GM23338 (cell line): ENCODE data around the gene TMEM163.

Experiments
- CTCF ChIP-seq, 2 experiments: fragments of 200-600 bp in 1 of 2; sonication (generic) in 1 of 2; conservative IDR thresholded peaks; 2 replicates each; pipeline versions ENCODE4 v1.5.1 to v1.6.1; 2016 to 2017; ENCODE audit warnings: antibody characterized with exemption in 2 of 2, low read depth in 2 of 2, mild to moderate bottlenecking in 2 of 2, moderate library complexity in 1 of 2
- EZH2 ChIP-seq: fragments of 200-600 bp; sonication (generic); IDR thresholded peaks from one replicate; pipeline ENCODE4 v1.8.0; 2017; ENCODE audit warnings: antibody characterized with exemption, mild to moderate bottlenecking, low read depth; ENCODE audit not compliant: unreplicated experiment
- EZH2phosphoT487 ChIP-seq: fragments of 200-600 bp; sonication (generic); IDR thresholded peaks from one replicate; pipeline ENCODE4 v1.8.1; 2018; ENCODE audit warnings: antibody characterized with exemption; ENCODE audit not compliant: unreplicated experiment
- JUNB ChIP-seq: IDR thresholded peaks from one replicate; pipeline ENCODE4 v1.6.1; 2016; ENCODE audit warnings: antibody characterized with exemption; ENCODE audit not compliant: unreplicated experiment
- POLR2AphosphoS5 ChIP-seq: IDR thresholded peaks from 2 replicates; pipeline ENCODE4 v1.6.1; 2016; ENCODE audit warnings: antibody characterized with exemption, low read depth
- REST ChIP-seq: IDR thresholded peaks from one replicate; pipeline ENCODE4 v1.6.1; 2018; ENCODE audit warnings: antibody characterized with exemption; ENCODE audit not compliant: unreplicated experiment
- STAT1 ChIP-seq: IDR thresholded peaks from one replicate; pipeline ENCODE4 v1.6.1; 2016; ENCODE audit warnings: antibody characterized with exemption; ENCODE audit not compliant: unreplicated experiment
- ZNF114 ChIP-seq: fragments of 250-450 bp; sonication (Bioruptor Pico); IDR thresholded peaks from 2 replicates; pipeline ENCODE4 v1.5.0; 2020; ENCODE audit warnings: mild to moderate bottlenecking, moderate library complexity

- TF ChIP-seq CTCF (conservative IDR thresholded peaks at IDR 0.05; ENCODE audit: low read depth in 2 of 2) (no peak), ZNF114 (CRISPR knock-in tag) (no peak), POLR2AphosphoS5 (no peak), EZH2 (no peak), JUNB (no peak), REST (no peak), EZH2phosphoT487 (no peak), STAT1 (no peak)
These were observed 286.3 kb downstream of the TMEM163 start for GRCh38 chr2:134432435-134432883.
